Neural cell (in vitro differentiated cells): ENCODE measurements around the gene C12orf42. TPM values are rescaled to one million over a fixed set of nuclear protein-coding genes. Genes with fewer than 3 reads are reported as not detected.

Experiments used
- H2AFZ ChIP-seq: fragments of 200-600, 300-800 bp; sonication (generic), shearing (Covaris generic); 2 replicates; pipeline ENCODE4 v1.6.0; 2014; ENCODE audit warnings: low read depth, mild to moderate bottlenecking, antibody characterized with exemption, low read length, moderate library complexity
- H3F3A ChIP-seq: fragments of 200-600 bp; shearing (Covaris generic); 2 replicates; pipeline ENCODE4 v1.6.1; 2016; ENCODE audit warnings: mild to moderate bottlenecking, moderate library complexity, mixed read lengths, antibody characterized with exemption, low read length; ENCODE audit not compliant: insufficient read depth, poor library complexity, severe bottlenecking
- H3K27ac ChIP-seq: fragments of 200-600, 300-800 bp; sonication (generic), shearing (Covaris generic); 2 replicates; pipeline ENCODE4 v1.5.1; 2014; ENCODE audit warnings: mild to moderate bottlenecking, low read length, moderate library complexity
- H3K27me3 ChIP-seq: fragments of 300-800, 200-600 bp; sonication (generic), shearing (Covaris generic); 2 replicates; pipeline ENCODE4 v1.6.0; 2014; ENCODE audit warnings: mild to moderate bottlenecking, low read depth, low read length, moderate library complexity; ENCODE audit not compliant: insufficient read depth
- H3K36me3 ChIP-seq: fragments of 300-800, 200-600 bp; sonication (generic), shearing (Covaris generic); 2 replicates; pipeline ENCODE4 v1.5.1; 2014; ENCODE audit warnings: mild to moderate bottlenecking, antibody characterized with exemption, low read length, moderate library complexity; ENCODE audit not compliant: insufficient read depth
- H3K4me2 ChIP-seq: fragments of 300-800, 200-600 bp; sonication (generic), shearing (Covaris generic); 2 replicates; pipeline ENCODE4 v1.6.0; 2014; ENCODE audit warnings: mild to moderate bottlenecking, low read length
- H3K4me3 ChIP-seq: fragments of 300-800, 200-600 bp; sonication (generic), shearing (Covaris generic); 2 replicates; pipeline ENCODE4 v1.5.1; 2014; ENCODE audit warnings: mild to moderate bottlenecking, low read length, moderate library complexity
- H3K79me2 ChIP-seq: fragments of 200-600 bp; shearing (Covaris generic); replicated peaks from 2 replicates; pipeline ENCODE4 v1.6.0; 2014; ENCODE audit warnings: mild to moderate bottlenecking, low read length, moderate library complexity; ENCODE audit not compliant: insufficient read depth
- H3K9ac ChIP-seq: fragments of 300-800, 200-600 bp; sonication (generic), shearing (Covaris generic); 2 replicates; pipeline ENCODE4 v1.6.1; 2016; ENCODE audit warnings: mild to moderate bottlenecking, low read length, mixed read lengths
- H3K9me2 ChIP-seq: fragments of 200-600 bp; shearing (Covaris generic); 2 replicates; pipeline ENCODE4 v1.6.1; 2016; ENCODE audit warnings: mild to moderate bottlenecking, low read length, mixed read lengths; ENCODE audit not compliant: insufficient read depth
- H3K9me3 ChIP-seq: fragments of 200-600, 300-800 bp; sonication (generic), shearing (Covaris generic); 2 replicates; pipeline ENCODE4 v1.6.1; 2016; ENCODE audit warnings: mild to moderate bottlenecking, mixed run types, low read length, moderate library complexity, mixed read lengths
- H4K20me1 ChIP-seq: fragments of 200-600 bp; shearing (Covaris generic); 2 replicates; pipeline ENCODE4 v1.6.1; 2016; ENCODE audit warnings: mild to moderate bottlenecking, mixed run types; ENCODE audit not compliant: insufficient read depth
- EP300 ChIP-seq: fragments of 450-650 bp; conservative IDR thresholded peaks from 2 replicates; pipeline ENCODE4 v1.6.1; 2014; ENCODE audit warnings: antibody characterized with exemption, mild to moderate bottlenecking, moderate library complexity; ENCODE audit not compliant: poor library complexity, severe bottlenecking
- EZH2 ChIP-seq: fragments of 200-600, 300-800 bp; shearing (Covaris generic), sonication (generic); IDR thresholded peaks from 2 replicates; pipeline ENCODE4 v1.6.1; 2014; ENCODE audit warnings: antibody characterized with exemption, low read length, borderline replicate concordance, mild to moderate bottlenecking; ENCODE audit not compliant: insufficient read depth, poor library complexity, severe bottlenecking
- MXI1 ChIP-seq: fragments of 450-650 bp; conservative IDR thresholded peaks from 2 replicates; pipeline ENCODE4 v1.6.1; 2014; ENCODE audit warnings: antibody characterized with exemption, mild to moderate bottlenecking; ENCODE audit not compliant: poor library complexity, severe bottlenecking
- POLR2AphosphoS5 ChIP-seq: IDR thresholded peaks from 2 replicates; pipeline ENCODE4 v1.6.1; 2012
- RAD21 ChIP-seq: fragments of 450-650 bp; conservative IDR thresholded peaks from 2 replicates; pipeline ENCODE4 v1.6.1; 2014; ENCODE audit warnings: antibody characterized with exemption, mild to moderate bottlenecking, moderate library complexity
- SMC3 ChIP-seq: fragments of 450-650 bp; conservative IDR thresholded peaks from 2 replicates; pipeline ENCODE4 v1.6.1; 2014; ENCODE audit warnings: antibody characterized with exemption, mild to moderate bottlenecking, moderate library complexity; ENCODE audit not compliant: poor library complexity
- TAF1 ChIP-seq: IDR thresholded peaks from 2 replicates; pipeline ENCODE4 v1.6.1; 2012; ENCODE audit warnings: low read depth
- polyA plus RNA-seq: library from polyadenylated mRNA; depleted of rRNA; stranded (reverse); fragments of >200 nt; gene quantifications from 2 replicates; pipeline ENCODE4 v1.2.3, GENCODE V29; 2014
- TF ChIP-seq, protein P1 (sequence below): IDR thresholded peaks from 2 replicates; pipeline ENCODE4 v1.6.1; 2012; ENCODE audit warnings: borderline replicate concordance
- TF ChIP-seq, protein P2 (sequence below): fragments of 450-650 bp; IDR thresholded peaks from 2 replicates; pipeline ENCODE4 v1.5.1; 2014; ENCODE audit warnings: antibody characterized with exemption, mild to moderate bottlenecking, moderate library complexity; ENCODE audit not compliant: poor library complexity, severe bottlenecking

Gene C12orf42
- polyA plus RNA-seq, 1 donor from 2014 or later, result 0.54 TPM

DNA sequence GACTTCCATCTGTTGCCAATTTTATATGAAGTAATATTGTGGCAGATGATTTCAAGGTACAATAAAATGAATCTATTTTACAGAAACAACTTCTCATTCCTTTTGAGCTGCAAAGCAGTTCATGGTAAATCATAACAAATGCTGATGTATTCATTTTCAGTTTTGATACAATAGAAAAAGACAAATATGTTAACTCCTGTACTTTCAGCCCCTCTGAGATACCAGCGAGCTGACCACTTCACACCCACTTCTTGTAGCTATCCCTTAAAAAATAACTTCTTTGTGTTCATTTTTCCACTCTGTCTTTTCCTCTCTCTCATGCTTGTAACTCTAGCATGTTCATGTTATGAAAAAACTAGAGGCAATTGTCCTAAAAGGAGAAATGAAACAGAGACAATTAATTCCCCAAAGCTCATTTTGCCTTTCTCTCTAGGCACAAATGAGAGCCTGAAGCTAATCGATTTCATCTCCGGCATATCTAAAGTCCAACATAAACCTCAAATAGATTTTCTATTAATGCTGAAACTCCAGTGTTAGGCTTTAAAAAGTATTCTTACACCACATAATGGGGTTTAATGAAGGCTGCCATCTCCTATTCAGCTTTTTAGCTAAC is 182.9 kb downstream of the C12orf42 start:
- no peaks in the 10 kb centered on the region for H3F3A ChIP-seq
- H3K27me3 ChIP-seq, result no peaks in the 10 kb centered on the region
- H3K9me3 ChIP-seq, result no peaks in the 10 kb centered on the region
- no peak overlapping the region for H2AFZ ChIP-seq
- no peaks in the 10 kb centered on the region for H3K9me2 ChIP-seq
- no peak overlapping the region for H3K4me3 ChIP-seq
- no peaks in the 10 kb centered on the region for H4K20me1 ChIP-seq
- no peaks in the 10 kb centered on the region for H3K36me3 ChIP-seq
- no peak overlapping the region for H3K27ac ChIP-seq
- H3K9ac ChIP-seq, result no peak overlapping the region
- H3K4me2 ChIP-seq, result no peak overlapping the region
- TF ChIP-seq SMC3, result no peak
- no peak for TF ChIP-seq EZH2
- TF ChIP-seq, protein P1, sequence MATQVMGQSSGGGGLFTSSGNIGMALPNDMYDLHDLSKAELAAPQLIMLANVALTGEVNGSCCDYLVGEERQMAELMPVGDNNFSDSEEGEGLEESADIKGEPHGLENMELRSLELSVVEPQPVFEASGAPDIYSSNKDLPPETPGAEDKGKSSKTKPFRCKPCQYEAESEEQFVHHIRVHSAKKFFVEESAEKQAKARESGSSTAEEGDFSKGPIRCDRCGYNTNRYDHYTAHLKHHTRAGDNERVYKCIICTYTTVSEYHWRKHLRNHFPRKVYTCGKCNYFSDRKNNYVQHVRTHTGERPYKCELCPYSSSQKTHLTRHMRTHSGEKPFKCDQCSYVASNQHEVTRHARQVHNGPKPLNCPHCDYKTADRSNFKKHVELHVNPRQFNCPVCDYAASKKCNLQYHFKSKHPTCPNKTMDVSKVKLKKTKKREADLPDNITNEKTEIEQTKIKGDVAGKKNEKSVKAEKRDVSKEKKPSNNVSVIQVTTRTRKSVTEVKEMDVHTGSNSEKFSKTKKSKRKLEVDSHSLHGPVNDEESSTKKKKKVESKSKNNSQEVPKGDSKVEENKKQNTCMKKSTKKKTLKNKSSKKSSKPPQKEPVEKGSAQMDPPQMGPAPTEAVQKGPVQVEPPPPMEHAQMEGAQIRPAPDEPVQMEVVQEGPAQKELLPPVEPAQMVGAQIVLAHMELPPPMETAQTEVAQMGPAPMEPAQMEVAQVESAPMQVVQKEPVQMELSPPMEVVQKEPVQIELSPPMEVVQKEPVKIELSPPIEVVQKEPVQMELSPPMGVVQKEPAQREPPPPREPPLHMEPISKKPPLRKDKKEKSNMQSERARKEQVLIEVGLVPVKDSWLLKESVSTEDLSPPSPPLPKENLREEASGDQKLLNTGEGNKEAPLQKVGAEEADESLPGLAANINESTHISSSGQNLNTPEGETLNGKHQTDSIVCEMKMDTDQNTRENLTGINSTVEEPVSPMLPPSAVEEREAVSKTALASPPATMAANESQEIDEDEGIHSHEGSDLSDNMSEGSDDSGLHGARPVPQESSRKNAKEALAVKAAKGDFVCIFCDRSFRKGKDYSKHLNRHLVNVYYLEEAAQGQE, result no peak
- TF ChIP-seq TAF1, result no peak
- TF ChIP-seq POLR2AphosphoS5, result no peak
- TF ChIP-seq RAD21, result no peak
- TF ChIP-seq MXI1, result no peak
- TF ChIP-seq, protein P2, sequence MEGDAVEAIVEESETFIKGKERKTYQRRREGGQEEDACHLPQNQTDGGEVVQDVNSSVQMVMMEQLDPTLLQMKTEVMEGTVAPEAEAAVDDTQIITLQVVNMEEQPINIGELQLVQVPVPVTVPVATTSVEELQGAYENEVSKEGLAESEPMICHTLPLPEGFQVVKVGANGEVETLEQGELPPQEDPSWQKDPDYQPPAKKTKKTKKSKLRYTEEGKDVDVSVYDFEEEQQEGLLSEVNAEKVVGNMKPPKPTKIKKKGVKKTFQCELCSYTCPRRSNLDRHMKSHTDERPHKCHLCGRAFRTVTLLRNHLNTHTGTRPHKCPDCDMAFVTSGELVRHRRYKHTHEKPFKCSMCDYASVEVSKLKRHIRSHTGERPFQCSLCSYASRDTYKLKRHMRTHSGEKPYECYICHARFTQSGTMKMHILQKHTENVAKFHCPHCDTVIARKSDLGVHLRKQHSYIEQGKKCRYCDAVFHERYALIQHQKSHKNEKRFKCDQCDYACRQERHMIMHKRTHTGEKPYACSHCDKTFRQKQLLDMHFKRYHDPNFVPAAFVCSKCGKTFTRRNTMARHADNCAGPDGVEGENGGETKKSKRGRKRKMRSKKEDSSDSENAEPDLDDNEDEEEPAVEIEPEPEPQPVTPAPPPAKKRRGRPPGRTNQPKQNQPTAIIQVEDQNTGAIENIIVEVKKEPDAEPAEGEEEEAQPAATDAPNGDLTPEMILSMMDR, result no peak
- TF ChIP-seq EP300, result no peak
- H3K79me2 ChIP-seq, result no peaks in the 10 kb centered on the region

DNA sequence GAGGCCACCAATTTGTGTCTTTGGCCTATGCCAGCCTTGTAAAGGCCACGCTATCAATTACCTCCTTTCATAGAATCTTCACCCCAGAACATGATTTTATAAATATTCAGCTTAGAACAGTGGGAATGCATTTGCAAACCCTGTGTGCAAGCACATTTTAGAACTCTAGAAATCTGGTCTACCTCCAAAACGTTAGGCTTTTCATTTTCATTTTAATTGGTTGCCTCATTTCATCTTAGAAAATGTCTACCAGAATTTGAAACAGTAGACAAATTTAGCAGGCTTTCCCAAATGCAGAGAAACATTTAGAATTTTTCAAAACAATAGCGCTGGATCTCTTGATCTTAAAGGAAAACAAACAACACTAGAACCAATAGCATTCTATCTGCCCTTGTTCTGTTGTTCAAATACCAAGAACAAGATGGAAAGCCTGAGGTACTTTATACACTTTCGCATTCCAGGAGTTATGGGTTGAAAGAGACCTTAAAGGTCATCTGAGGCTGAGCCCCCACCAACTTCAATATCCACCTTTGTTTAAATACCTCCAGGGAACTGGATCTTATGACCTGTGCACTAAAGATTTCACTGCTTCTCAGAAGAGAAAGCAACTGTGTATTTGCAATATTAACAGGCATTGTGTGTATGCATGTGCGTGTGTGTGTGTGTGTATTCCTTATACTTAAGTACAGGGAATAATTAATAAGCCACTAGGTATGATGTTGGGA is 185.1 kb downstream of the C12orf42 start:
- Histone ChIP-seq H3K79me2 (no peaks in the 10 kb centered on the region), H3K9me3 (no peaks in the 10 kb centered on the region), H3K36me3 (no peaks in the 10 kb centered on the region), H3K4me2 (no peak overlapping the region), H2AFZ (no peak overlapping the region), H3K9me2 (no peaks in the 10 kb centered on the region), H3K27ac (no peak overlapping the region), H3F3A (no peaks in the 10 kb centered on the region), H3K9ac (no peak overlapping the region), H3K27me3 (no peaks in the 10 kb centered on the region), H3K4me3 (no peak overlapping the region), H4K20me1 (no peaks in the 10 kb centered on the region)
- TF ChIP-seq EP300 (no peak), TAF1 (no peak), MXI1 (no peak), POLR2AphosphoS5 (no peak), SMC3 (no peak), EZH2 (no peak), RAD21 (no peak)
- TF ChIP-seq, protein P2, result no peak
- TF ChIP-seq, protein P1, result no peak
